Karpas-422 (cell line): ENCODE results near the gene OMA1. TPM values are rescaled to one million over a fixed set of nuclear protein-coding genes. Genes with fewer than 3 reads are reported as not detected.

Experiments used
- DNase-seq: peaks from one replicate; pipeline ENCODE4 v3.0.0-alpha.2; 2015
- H2AFZ ChIP-seq: fragments of 200-600 bp; sonication (generic); 2 replicates; pipeline ENCODE4 v1.6.1; 2014; ENCODE audit warnings: antibody characterized with exemption, low read length, mixed read lengths
- H3K27ac ChIP-seq: fragments of 200-600 bp; sonication (generic); 2 replicates; pipeline ENCODE4 v1.5.1; 2014; ENCODE audit warnings: mild to moderate bottlenecking, low read length, moderate library complexity
- H3K27me3 ChIP-seq: fragments of 200-600 bp; sonication (generic); 2 replicates; pipeline ENCODE4 v1.6.1; 2014; ENCODE audit warnings: low read length, mixed read lengths
- H3K36me3 ChIP-seq: fragments of 200-600 bp; sonication (generic); 2 replicates; pipeline ENCODE4 v1.6.1; 2014; ENCODE audit warnings: low read length, mixed read lengths; ENCODE audit not compliant: insufficient read depth
- H3K4me1 ChIP-seq: fragments of 200-600 bp; sonication (generic); 2 replicates; pipeline ENCODE4 v1.6.1; 2014; ENCODE audit warnings: mild to moderate bottlenecking, low read length, mixed read lengths
- H3K4me2 ChIP-seq: fragments of 200-600 bp; sonication (generic); 2 replicates; pipeline ENCODE4 v1.6.1; 2014; ENCODE audit warnings: low read length, low read depth, mild to moderate bottlenecking; ENCODE audit not compliant: poor library complexity, severe bottlenecking
- H3K4me3 ChIP-seq: fragments of 200-600 bp; sonication (generic); 2 replicates; pipeline ENCODE4 v1.5.1; 2014; ENCODE audit warnings: mild to moderate bottlenecking, antibody characterized with exemption, low read length, mixed read lengths
- H3K79me2 ChIP-seq: fragments of 200-600 bp; sonication (generic); 2 replicates; pipeline ENCODE4 v1.6.1; 2014; ENCODE audit warnings: mild to moderate bottlenecking, low read length, mixed read lengths
- H3K9ac ChIP-seq: fragments of 200-600 bp; sonication (generic); 2 replicates; pipeline ENCODE4 v1.6.0; 2014; ENCODE audit warnings: low read length
- H3K9me2 ChIP-seq: fragments of 200-600 bp; sonication (generic), shearing (Covaris generic); replicated peaks from 2 replicates; pipeline ENCODE4 v1.6.0; 2014; ENCODE audit warnings: mild to moderate bottlenecking, low read length, moderate library complexity; ENCODE audit not compliant: insufficient read depth
- H3K9me3 ChIP-seq: fragments of 300-700, 200-600 bp; sonication (generic); 2 replicates; pipeline ENCODE4 v1.6.1; 2014; ENCODE audit warnings: low read length, mixed read lengths
- H4K20me1 ChIP-seq: fragments of 200-600 bp; sonication (generic); 2 replicates; pipeline ENCODE4 v1.6.1; 2014; ENCODE audit warnings: mild to moderate bottlenecking, antibody characterized with exemption, low read length, low read depth; ENCODE audit not compliant: insufficient read depth
- total RNA-seq: library from RNA; depleted of rRNA; stranded (reverse); fragments of >200 nt; shearing (Covaris generic); gene quantifications from 2 replicates; pipeline ENCODE4 v1.2.3, GENCODE V29; 2014; ENCODE audit warnings: low replicate concordance

OMA1 gene
- total RNA-seq, 1 experiment from 2014 or later = 116 TPM

- Histone ChIP-seq H3K4me2 (no peak overlapping the region), H3K4me3 (no peak overlapping the region), H2AFZ (no peak overlapping the region), H3K27ac (no peak overlapping the region), H3K9me3 (no peaks in the 10 kb centered on the region), H3K9me2 (no peaks in the 10 kb centered on the region), H3K9ac (no peak overlapping the region), H3K36me3 (no peaks in the 10 kb centered on the region), H3K4me1 (no peaks in the 10 kb centered on the region), H4K20me1 (no peaks in the 10 kb centered on the region), H3K79me2 (no peaks in the 10 kb centered on the region), H3K27me3 (no peaks in the 10 kb centered on the region)
- peak; percentile 45 for DNase-seq
These were observed 86.1 kb downstream of the OMA1 start for GRCh38 chr1:58460469-58460868.

GRCh38 chr1:58459911-58460310 lies 86.6 kb downstream of the OMA1 start:
- Histone ChIP-seq H3K36me3 (no peaks in the 10 kb centered on the region), H4K20me1 (no peaks in the 10 kb centered on the region), H3K27ac (no peak overlapping the region), H3K79me2 (no peaks in the 10 kb centered on the region), H3K4me1 (no peaks in the 10 kb centered on the region), H3K9ac (no peak overlapping the region), H3K4me2 (no peak overlapping the region), H3K4me3 (no peak overlapping the region), H2AFZ (no peak overlapping the region), H3K9me2 (no peaks in the 10 kb centered on the region), H3K27me3 (no peaks in the 10 kb centered on the region), H3K9me3 (no peaks in the 10 kb centered on the region)
- no peak for DNase-seq

- Histone ChIP-seq H2AFZ (no peak overlapping the region), H3K9me3 (no peaks in the 10 kb centered on the region), H3K9me2 (no peaks in the 10 kb centered on the region)
These were observed 89.4 kb downstream of the OMA1 start for GRCh38 chr1:58457023-58457635.

GRCh38 chr1:58456470-58456869 lies 90.1 kb downstream of the OMA1 start:
- Histone ChIP-seq H3K79me2 (no peaks in the 10 kb centered on the region), H3K9ac (no peak overlapping the region), H3K9me3 (no peaks in the 10 kb centered on the region), H3K9me2 (no peaks in the 10 kb centered on the region), H3K36me3 (no peaks in the 10 kb centered on the region), H3K4me1 (no peaks in the 10 kb centered on the region), H4K20me1 (no peaks in the 10 kb centered on the region), H3K27me3 (no peaks in the 10 kb centered on the region), H3K4me3 (no peak overlapping the region), H3K4me2 (no peak overlapping the region), H3K27ac (no peak overlapping the region), H2AFZ (no peak overlapping the region)
- no peak for DNase-seq

More at GRCh38 chr1:58457023-58457635, 89.4 kb downstream of the OMA1 start:
- DNase-seq = no peak
- H3K9ac ChIP-seq = no peak overlapping the region
- no peak overlapping the region for H3K27ac ChIP-seq
- H3K27me3 ChIP-seq = no peaks in the 10 kb centered on the region
- H3K4me3 ChIP-seq = no peak overlapping the region
- H3K4me1 ChIP-seq = no peaks in the 10 kb centered on the region
- no peak overlapping the region for H3K4me2 ChIP-seq
- H3K36me3 ChIP-seq = no peaks in the 10 kb centered on the region
- no peaks in the 10 kb centered on the region for H3K79me2 ChIP-seq
- H4K20me1 ChIP-seq = no peaks in the 10 kb centered on the region

- no peaks in the 10 kb centered on the region for H4K20me1 ChIP-seq
- H3K9me3 ChIP-seq = no peaks in the 10 kb centered on the region
- no peak overlapping the region for H3K4me2 ChIP-seq
- H3K27ac ChIP-seq = no peak overlapping the region
- DNase-seq = no peak
- H3K27me3 ChIP-seq = no peaks in the 10 kb centered on the region
- no peaks in the 10 kb centered on the region for H3K9me2 ChIP-seq
- no peaks in the 10 kb centered on the region for H3K79me2 ChIP-seq
- no peak overlapping the region for H2AFZ ChIP-seq
- no peaks in the 10 kb centered on the region for H3K4me1 ChIP-seq
- no peaks in the 10 kb centered on the region for H3K36me3 ChIP-seq
- H3K4me3 ChIP-seq = no peak overlapping the region
- H3K9ac ChIP-seq = no peak overlapping the region
These were observed 91.7 kb downstream of the OMA1 start for GRCh38 chr1:58454807-58455206.

- Histone ChIP-seq H3K9me2 (no peaks in the 10 kb centered on the region), H3K4me1 (no peaks in the 10 kb centered on the region), H3K9ac (no peak overlapping the region), H3K36me3 (no peaks in the 10 kb centered on the region), H3K4me2 (no peak overlapping the region), H3K9me3 (no peaks in the 10 kb centered on the region), H4K20me1 (no peaks in the 10 kb centered on the region), H2AFZ (no peak overlapping the region), H3K27ac (no peak overlapping the region), H3K79me2 (no peaks in the 10 kb centered on the region), H3K27me3 (no peaks in the 10 kb centered on the region), H3K4me3 (no peak overlapping the region)
- no peak for DNase-seq
These were observed 92.1 kb downstream of the OMA1 start for GRCh38 chr1:58454385-58454784.

- no peaks in the 10 kb centered on the region for H3K9me3 ChIP-seq
- H3K9me2 ChIP-seq = no peaks in the 10 kb centered on the region
- no peak overlapping the region for H3K27ac ChIP-seq
- no peak for DNase-seq
- no peaks in the 10 kb centered on the region for H3K4me1 ChIP-seq
- H4K20me1 ChIP-seq = no peaks in the 10 kb centered on the region
- no peaks in the 10 kb centered on the region for H3K79me2 ChIP-seq
- H2AFZ ChIP-seq = no peak overlapping the region
- no peak overlapping the region for H3K4me2 ChIP-seq
- no peaks in the 10 kb centered on the region for H3K27me3 ChIP-seq
- no peaks in the 10 kb centered on the region for H3K36me3 ChIP-seq
- H3K4me3 ChIP-seq = no peak overlapping the region
- H3K9ac ChIP-seq = no peak overlapping the region
These were observed 94.8 kb downstream of the OMA1 start for GRCh38 chr1:58451560-58452191.

GRCh38 chr1:58447886-58448285 lies 98.6 kb downstream of the OMA1 start:
- H2AFZ ChIP-seq = no peak overlapping the region
- no peak for DNase-seq
- no peaks in the 10 kb centered on the region for H3K9me3 ChIP-seq
- no peaks in the 10 kb centered on the region for H3K27me3 ChIP-seq
- H3K4me2 ChIP-seq = no peak overlapping the region
- no peaks in the 10 kb centered on the region for H3K4me1 ChIP-seq
- no peaks in the 10 kb centered on the region for H4K20me1 ChIP-seq
- H3K27ac ChIP-seq = no peak overlapping the region
- H3K9ac ChIP-seq = no peak overlapping the region
- H3K36me3 ChIP-seq = no peaks in the 10 kb centered on the region
- H3K79me2 ChIP-seq = no peaks in the 10 kb centered on the region
- H3K9me2 ChIP-seq = no peaks in the 10 kb centered on the region
- no peak overlapping the region for H3K4me3 ChIP-seq
